HepG2 (cell line): ENCODE measurements around the gene SSH3. TPM values are rescaled to one million over a fixed set of nuclear protein-coding genes. Genes with fewer than 3 reads are reported as not detected.

ENCODE experiments used
- HNF4A ChIP-seq: sonication (generic); formaldehyde crosslinking; IDR thresholded peaks from 2 replicates; pipeline ENCODE4 v1.4.0; 2020; ENCODE audit warnings: missing genetic modification reagents
- HOXA7 ChIP-seq: sonication (generic); formaldehyde crosslinking; IDR thresholded peaks from 2 replicates; pipeline ENCODE4 v1.8.1; 2022; ENCODE audit warnings: mild to moderate bottlenecking, missing genetic modification reagents, moderate library complexity
- IRF9 ChIP-seq: sonication (generic); formaldehyde crosslinking; IDR thresholded peaks from 2 replicates; pipeline ENCODE4 v1.8.0; 2022; ENCODE audit warnings: missing genetic modification reagents, mild to moderate bottlenecking, borderline replicate concordance
- KLF11 ChIP-seq: IDR thresholded peaks from 2 replicates; pipeline ENCODE4 v1.6.1; 2016; ENCODE audit warnings: missing compliant biosample characterization
- MTA3 ChIP-seq: sonication (generic); formaldehyde crosslinking; IDR thresholded peaks from 2 replicates; pipeline ENCODE4 v1.4.0; 2020; ENCODE audit warnings: missing genetic modification reagents
- PATZ1 ChIP-seq: sonication (generic); formaldehyde crosslinking; IDR thresholded peaks from 2 replicates; pipeline ENCODE4 v1.4.0; 2020; ENCODE audit warnings: missing genetic modification reagents
- SAFB2 ChIP-seq: sonication (generic); formaldehyde crosslinking; IDR thresholded peaks from 2 replicates; pipeline ENCODE4 v1.5.1; 2020; ENCODE audit warnings: missing genetic modification reagents, low read depth, mild to moderate bottlenecking, borderline replicate concordance
- SIX1 ChIP-seq: sonication (generic); formaldehyde crosslinking; IDR thresholded peaks from 2 replicates; pipeline ENCODE4 v1.4.0; 2020; ENCODE audit warnings: missing genetic modification reagents, borderline replicate concordance
- ZBTB4 ChIP-seq: sonication (generic); formaldehyde crosslinking; IDR thresholded peaks from 2 replicates; pipeline ENCODE4 v1.4.0; 2020; ENCODE audit warnings: missing genetic modification reagents, mild to moderate bottlenecking, borderline replicate concordance
- ZKSCAN8 ChIP-seq: IDR thresholded peaks from 2 replicates; pipeline ENCODE4 v1.6.1; 2016; ENCODE audit warnings: borderline replicate concordance, missing genetic modification reagents, missing compliant biosample characterization
- ZNF12 ChIP-seq: sonication (generic); formaldehyde crosslinking; IDR thresholded peaks from 2 replicates; pipeline ENCODE4 v1.5.0; 2020; ENCODE audit warnings: missing genetic modification reagents
- ZNF256 ChIP-seq: sonication (generic); formaldehyde crosslinking; conservative IDR thresholded peaks from 2 replicates; pipeline ENCODE4 v1.4.0; 2020; ENCODE audit warnings: missing genetic modification reagents
- ZNF44 ChIP-seq: sonication (generic); formaldehyde crosslinking; IDR thresholded peaks from 2 replicates; pipeline ENCODE4 v1.5.1; 2020; ENCODE audit warnings: mild to moderate bottlenecking, missing genetic modification reagents
- ZNF572 ChIP-seq: sonication (generic); formaldehyde crosslinking; IDR thresholded peaks from 2 replicates; pipeline ENCODE4 v1.5.1; 2020; ENCODE audit warnings: mild to moderate bottlenecking, missing genetic modification reagents
- ZNF75D ChIP-seq: sonication (generic); formaldehyde crosslinking; IDR thresholded peaks from 2 replicates; pipeline ENCODE4 v1.8.1; 2023; ENCODE audit warnings: missing genetic modification reagents, mild to moderate bottlenecking, borderline replicate concordance
- ZNF839 ChIP-seq: sonication (generic); formaldehyde crosslinking; IDR thresholded peaks from 2 replicates; pipeline ENCODE4 v1.4.0; 2020; ENCODE audit warnings: missing genetic modification reagents, mild to moderate bottlenecking, borderline replicate concordance
- ZSCAN20 ChIP-seq: sonication (generic); formaldehyde crosslinking; IDR thresholded peaks from 2 replicates; pipeline ENCODE4 v1.4.0; 2020; ENCODE audit warnings: missing genetic modification reagents, mild to moderate bottlenecking, borderline replicate concordance
- polyA plus RNA-seq, 8 experiments: library from polyadenylated mRNA; depleted of rRNA in 3 of 8; stranded (reverse) in 7 of 8; unstranded in 1 of 8; fragments of >200 nt; fragmentation: Illumina TruSeq in 4 of 8; extraction: Trizol in 4 of 8; gene quantifications; 2 replicates each; pipeline versions ENCODE4 v1.2.1 to v1.2.3, GENCODE V29; 2011 to 2016; ENCODE audit warnings: low read depth in 4 of 8, missing spikeins in 1 of 8, mixed read lengths in 1 of 8; ENCODE audit not compliant: insufficient read depth in 1 of 8
- total RNA-seq, 5 experiments: library from RNA; depleted of rRNA; stranded (reverse); fragments of >200 nt; fragmentation: Illumina TruSeq; extraction: Trizol; gene quantifications; 2 replicates each; pipeline ENCODE4 v1.2.3, GENCODE V29; 2016; ENCODE audit warnings: low read depth in 1 of 5
- TF ChIP-seq, protein P1 (sequence below): sonication (generic); formaldehyde crosslinking; IDR thresholded peaks from 2 replicates; pipeline ENCODE4 v1.4.0; 2020; ENCODE audit warnings: missing genetic modification reagents, low read depth, mild to moderate bottlenecking, borderline replicate concordance
- TF ChIP-seq, protein P2 (sequence below): sonication (generic); formaldehyde crosslinking; IDR thresholded peaks from 2 replicates; pipeline ENCODE4 v1.4.0; 2020; ENCODE audit warnings: missing genetic modification reagents, mild to moderate bottlenecking, borderline replicate concordance
- TF ChIP-seq, protein P3 (sequence below): sonication (generic); formaldehyde crosslinking; IDR thresholded peaks from 2 replicates; pipeline ENCODE4 v1.4.0; 2020; ENCODE audit warnings: mild to moderate bottlenecking, low read depth, missing genetic modification reagents

SSH3 gene
- total and polyA plus RNA-seq, 2 of the 13 experiments (the other 11 are each of a cell fraction or from before 2014, with no cell fraction given): 12.4 to 18.8 TPM

DNA sequence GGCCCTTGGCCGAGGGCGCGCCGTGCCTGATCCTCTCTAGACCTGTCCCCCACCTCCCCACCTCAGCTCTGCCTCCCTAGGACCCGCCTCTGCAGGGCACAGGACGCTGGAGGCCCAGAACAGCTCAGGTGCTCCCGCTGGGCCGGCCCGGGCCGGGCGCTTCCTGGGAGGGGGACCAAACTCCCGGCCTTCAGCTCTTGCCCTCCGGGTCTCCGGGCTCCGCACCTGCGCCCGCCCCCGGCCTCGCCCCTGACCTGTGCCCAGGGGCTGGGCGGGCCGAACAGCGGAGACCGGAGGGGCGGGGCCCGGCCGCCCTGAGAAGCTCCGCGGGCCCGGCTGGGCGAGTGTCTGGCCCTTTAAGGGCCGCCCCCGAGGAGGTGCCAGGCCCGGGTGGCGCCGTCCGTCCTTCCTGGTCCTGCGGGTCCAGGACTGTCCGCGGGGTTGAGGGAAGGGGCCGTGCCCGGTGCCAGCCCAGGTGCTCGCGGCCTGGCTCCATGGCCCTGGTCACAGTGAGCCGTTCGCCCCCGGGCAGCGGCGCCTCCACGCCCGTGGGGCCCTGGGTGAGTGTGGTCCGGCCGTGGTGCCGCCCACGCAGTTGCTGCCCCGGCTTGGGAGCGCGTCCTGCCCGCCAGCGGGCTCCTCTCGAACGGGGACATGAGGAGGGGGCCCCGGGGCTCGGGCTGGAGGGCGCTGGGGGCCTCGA, at the start of gene SSH3 (continued):
- TF ChIP-seq ZBTB4 (CRISPR knock-in tag) (no peak; the same call in 1 of the 2 replicates), ZSCAN20 (CRISPR knock-in tag) (peak; percentile 13; the same call in 1 of the 2 replicates), ZNF572 (CRISPR knock-in tag) (no peak), SIX1 (CRISPR knock-in tag) (no peak), ZNF75D (no peak), PATZ1 (peak; percentile 68), HNF4A (CRISPR knock-in tag) (no peak), IRF9 (CRISPR knock-in tag) (0 out of 2 replicates have a peak, but pooled peaks have one; percentile 17), ZNF44 (CRISPR knock-in tag) (no peak), ZNF256 (no peak), KLF11 (CRISPR knock-in tag) (no peak), SAFB2 (CRISPR knock-in tag) (0 out of 2 replicates have a peak, but pooled peaks have one; percentile 86), HOXA7 (no peak), ZNF839 (CRISPR knock-in tag) (0 out of 2 replicates have a peak, but pooled peaks have one; percentile 17), MTA3 (CRISPR knock-in tag) (no peak), ZNF12 (no peak), ZKSCAN8 (CRISPR knock-in tag) (no peak)
- TF ChIP-seq, protein P1, sequence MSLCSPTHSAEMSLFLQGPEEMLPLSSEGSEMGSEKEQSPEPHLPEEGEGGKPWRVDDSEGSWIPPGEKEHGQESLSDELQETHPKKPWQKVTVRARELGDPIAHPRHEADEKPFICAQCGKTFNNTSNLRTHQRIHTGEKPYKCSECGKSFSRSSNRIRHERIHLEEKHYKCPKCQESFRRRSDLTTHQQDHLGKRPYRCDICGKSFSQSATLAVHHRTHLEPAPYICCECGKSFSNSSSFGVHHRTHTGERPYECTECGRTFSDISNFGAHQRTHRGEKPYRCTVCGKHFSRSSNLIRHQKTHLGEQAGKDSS (CRISPR knock-in tag): no peak; the same call in 1 of the 2 replicates
- TF ChIP-seq, protein P2, sequence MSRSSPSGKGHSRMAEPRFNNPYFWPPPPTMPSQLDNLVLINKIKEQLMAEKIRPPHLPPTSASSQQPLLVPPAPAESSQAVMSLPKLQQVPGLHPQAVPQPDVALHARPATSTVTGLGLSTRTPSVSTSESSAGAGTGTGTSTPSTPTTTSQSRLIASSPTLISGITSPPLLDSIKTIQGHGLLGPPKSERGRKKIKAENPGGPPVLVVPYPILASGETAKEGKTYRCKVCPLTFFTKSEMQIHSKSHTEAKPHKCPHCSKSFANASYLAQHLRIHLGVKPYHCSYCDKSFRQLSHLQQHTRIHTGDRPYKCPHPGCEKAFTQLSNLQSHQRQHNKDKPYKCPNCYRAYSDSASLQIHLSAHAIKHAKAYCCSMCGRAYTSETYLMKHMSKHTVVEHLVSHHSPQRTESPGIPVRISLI: no peak
- TF ChIP-seq, protein P3, sequence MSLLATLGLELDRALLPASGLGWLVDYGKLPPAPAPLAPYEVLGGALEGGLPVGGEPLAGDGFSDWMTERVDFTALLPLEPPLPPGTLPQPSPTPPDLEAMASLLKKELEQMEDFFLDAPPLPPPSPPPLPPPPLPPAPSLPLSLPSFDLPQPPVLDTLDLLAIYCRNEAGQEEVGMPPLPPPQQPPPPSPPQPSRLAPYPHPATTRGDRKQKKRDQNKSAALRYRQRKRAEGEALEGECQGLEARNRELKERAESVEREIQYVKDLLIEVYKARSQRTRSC (CRISPR knock-in tag): no peak
